ENCODE results near the gene BAIAP3.

DNA sequence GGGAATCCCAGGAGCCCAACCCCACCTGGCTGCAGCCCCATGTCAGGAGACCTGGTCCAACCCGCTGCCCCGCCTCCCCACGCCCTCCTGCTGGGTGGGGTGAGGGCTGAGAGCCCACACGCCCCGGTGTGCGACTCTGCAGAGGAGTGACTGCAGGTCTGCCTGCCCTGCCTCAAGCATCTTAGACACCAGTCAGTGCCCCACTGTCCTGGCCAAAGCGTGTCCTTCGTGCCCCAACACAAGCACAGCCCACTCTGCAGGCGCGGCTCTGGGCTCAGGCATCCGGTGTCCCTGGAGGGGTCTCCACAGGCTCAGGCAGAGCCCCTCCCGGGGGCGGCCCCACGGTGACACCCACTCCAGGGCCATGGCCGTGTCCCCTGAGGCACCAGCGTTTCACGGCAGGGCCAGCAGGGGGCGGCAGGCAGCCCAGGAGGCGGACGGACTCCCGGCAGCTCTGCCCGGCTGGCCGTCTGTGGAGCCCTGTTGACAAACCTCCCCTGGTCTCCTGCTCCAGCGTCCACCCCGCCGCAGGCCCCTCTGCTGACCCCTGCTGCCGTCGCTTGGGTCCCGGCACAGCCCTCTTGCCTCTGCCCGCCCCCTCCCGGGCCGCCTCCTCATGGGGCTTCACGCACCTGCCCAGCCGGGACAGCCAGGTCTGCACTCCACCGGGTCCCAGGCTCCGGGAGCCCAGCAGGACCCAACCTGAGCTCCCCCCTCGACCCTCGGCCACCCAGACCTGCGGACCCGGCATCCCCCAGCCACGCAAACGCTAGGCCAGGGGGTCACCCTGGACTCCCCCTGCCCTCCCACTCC lies 32.6 kb upstream of the BAIAP3 start:
- no peak for TF ChIP-seq ETV6 (conservative IDR thresholded peaks at IDR 0.05 in 1 of 2, IDR thresholded peaks at IDR 0.05 in 1 of 2; ENCODE audit: borderline replicate concordance in 1 of 2, low read depth in 1 of 2)
- no peak for TF ChIP-seq POLR2A (IDR thresholded peaks at IDR 0.05; ENCODE audit: low read depth, low read length)
- no peak for TF ChIP-seq MYC (IDR thresholded peaks at IDR 0.05; ENCODE audit: insufficient read depth, insufficient read length, insufficient replicate concordance, low read length, severe bottlenecking)
- TF ChIP-seq, protein P1, sequence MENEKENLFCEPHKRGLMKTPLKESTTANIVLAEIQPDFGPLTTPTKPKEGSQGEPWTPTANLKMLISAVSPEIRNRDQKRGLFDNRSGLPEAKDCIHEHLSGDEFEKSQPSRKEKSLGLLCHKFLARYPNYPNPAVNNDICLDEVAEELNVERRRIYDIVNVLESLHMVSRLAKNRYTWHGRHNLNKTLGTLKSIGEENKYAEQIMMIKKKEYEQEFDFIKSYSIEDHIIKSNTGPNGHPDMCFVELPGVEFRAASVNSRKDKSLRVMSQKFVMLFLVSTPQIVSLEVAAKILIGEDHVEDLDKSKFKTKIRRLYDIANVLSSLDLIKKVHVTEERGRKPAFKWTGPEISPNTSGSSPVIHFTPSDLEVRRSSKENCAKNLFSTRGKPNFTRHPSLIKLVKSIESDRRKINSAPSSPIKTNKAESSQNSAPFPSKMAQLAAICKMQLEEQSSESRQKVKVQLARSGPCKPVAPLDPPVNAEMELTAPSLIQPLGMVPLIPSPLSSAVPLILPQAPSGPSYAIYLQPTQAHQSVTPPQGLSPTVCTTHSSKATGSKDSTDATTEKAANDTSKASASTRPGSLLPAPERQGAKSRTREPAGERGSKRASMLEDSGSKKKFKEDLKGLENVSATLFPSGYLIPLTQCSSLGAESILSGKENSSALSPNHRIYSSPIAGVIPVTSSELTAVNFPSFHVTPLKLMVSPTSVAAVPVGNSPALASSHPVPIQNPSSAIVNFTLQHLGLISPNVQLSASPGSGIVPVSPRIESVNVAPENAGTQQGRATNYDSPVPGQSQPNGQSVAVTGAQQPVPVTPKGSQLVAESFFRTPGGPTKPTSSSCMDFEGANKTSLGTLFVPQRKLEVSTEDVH (IDR thresholded peaks at IDR 0.05; ENCODE audit: low read depth, partially characterized antibody), result no peak
- TF ChIP-seq SIN3A (IDR thresholded peaks at IDR 0.05; ENCODE audit: low read depth, low read length), result no peak
- no peak for TF ChIP-seq LARP7 (IDR thresholded peaks at IDR 0.05)
- TF ChIP-seq CREB1 (IDR thresholded peaks at IDR 0.05; ENCODE audit: low read depth), result no peak
- TF ChIP-seq TCF12 (IDR thresholded peaks at IDR 0.05; ENCODE audit: low read depth, low read length), result no peak
